ENCODE results near the gene OR6V1.

OR6V1 gene

DNA sequence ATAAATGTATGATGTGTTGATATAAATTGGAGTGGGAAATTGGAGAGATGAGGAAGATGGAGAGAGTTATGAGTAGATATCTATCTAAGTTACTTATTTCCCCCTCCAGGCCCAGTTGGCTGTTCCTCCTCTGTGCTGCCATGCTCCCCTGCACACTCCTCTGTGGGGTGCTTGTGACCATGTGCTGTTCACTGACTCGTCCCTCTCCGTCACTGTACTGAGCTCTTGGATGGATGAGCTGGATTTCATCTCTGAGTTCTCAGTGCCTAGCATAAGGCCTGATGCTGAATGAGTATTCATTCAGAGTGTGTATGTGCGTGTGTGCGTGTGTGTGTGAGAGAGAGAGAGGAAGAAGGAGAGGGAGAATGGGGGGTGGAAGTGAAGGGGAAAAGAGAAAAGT, 39.7 kb upstream of the OR6V1 start:
- POLR2A ChIA-PET: no interaction called here
- DNase-seq (ENCODE audit: extremely low spot score): no peak
- TF ChIP-seq L3MBTL2 (conservative IDR thresholded peaks at IDR 0.05) (no peak), HDGF (IDR thresholded peaks at IDR 0.05; ENCODE audit: borderline replicate concordance) (no peak), FOXM1 (IDR thresholded peaks at IDR 0.05; ENCODE audit: borderline replicate concordance) (no peak), CTBP1 (IDR thresholded peaks at IDR 0.05; ENCODE audit: borderline replicate concordance) (no peak), TARDBP (IDR thresholded peaks at IDR 0.05) (no peak), ZNF384 (IDR thresholded peaks at IDR 0.05) (no peak), ARNT (IDR thresholded peaks at IDR 0.05) (no peak), ELF4 (IDR thresholded peaks at IDR 0.05) (no peak), LEF1 (IDR thresholded peaks at IDR 0.05; ENCODE audit: borderline replicate concordance) (no peak), SUZ12 (IDR thresholded peaks at IDR 0.05) (no peak), FOXK2 (IDR thresholded peaks at IDR 0.05) (no peak), SP1 (IDR thresholded peaks at IDR 0.05) (no peak), NFRKB (IDR thresholded peaks at IDR 0.05) (no peak), BHLHE40 (IDR thresholded peaks at IDR 0.05; ENCODE audit: borderline replicate concordance) (no peak), FOXA1 (IDR thresholded peaks at IDR 0.05) (no peak)
- TF ChIP-seq, protein P1, sequence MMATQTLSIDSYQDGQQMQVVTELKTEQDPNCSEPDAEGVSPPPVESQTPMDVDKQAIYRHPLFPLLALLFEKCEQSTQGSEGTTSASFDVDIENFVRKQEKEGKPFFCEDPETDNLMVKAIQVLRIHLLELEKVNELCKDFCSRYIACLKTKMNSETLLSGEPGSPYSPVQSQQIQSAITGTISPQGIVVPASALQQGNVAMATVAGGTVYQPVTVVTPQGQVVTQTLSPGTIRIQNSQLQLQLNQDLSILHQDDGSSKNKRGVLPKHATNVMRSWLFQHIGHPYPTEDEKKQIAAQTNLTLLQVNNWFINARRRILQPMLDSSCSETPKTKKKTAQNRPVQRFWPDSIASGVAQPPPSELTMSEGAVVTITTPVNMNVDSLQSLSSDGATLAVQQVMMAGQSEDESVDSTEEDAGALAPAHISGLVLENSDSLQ (IDR thresholded peaks at IDR 0.05): no peak
- CTCF ChIA-PET: interaction anchor here (0.9 kb wide), 1 partner anchor 203 kb away, joined by 3 read pairs; no protein-coding TSS in a partner anchor

DNA sequence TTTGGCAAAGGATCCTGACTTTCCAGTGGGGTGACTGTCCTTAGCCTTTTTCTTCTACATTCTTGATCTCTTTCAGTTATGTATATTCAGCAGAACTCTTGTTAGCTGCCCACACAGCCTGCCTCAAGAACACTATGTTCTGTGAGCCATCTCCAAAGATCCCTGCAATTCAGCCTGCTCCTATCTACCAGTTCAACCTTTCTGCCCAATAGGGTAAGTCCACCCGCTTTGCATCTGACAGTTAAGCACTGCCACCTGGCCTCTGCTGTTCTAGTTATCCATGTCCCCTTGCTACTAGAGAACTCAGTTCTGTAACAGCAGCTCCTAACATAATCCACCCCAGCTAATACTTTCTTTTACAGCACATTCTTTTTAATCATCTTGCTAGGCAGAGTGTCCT, 38.7 kb upstream of the OR6V1 start:
- ChIA-PET CTCF (interaction anchor here (0.7 to 0.9 kb wide), 2 partner anchors 11 to 202 kb away, joined by 5 to 6 read pairs; no protein-coding TSS in a partner anchor), POLR2A (no interaction called here)
- TF ChIP-seq, protein P1 (IDR thresholded peaks at IDR 0.05): no peak
- TF ChIP-seq BHLHE40 (IDR thresholded peaks at IDR 0.05; ENCODE audit: borderline replicate concordance) (no peak), HDGF (IDR thresholded peaks at IDR 0.05; ENCODE audit: borderline replicate concordance) (no peak), FOXA1 (IDR thresholded peaks at IDR 0.05) (no peak), L3MBTL2 (conservative IDR thresholded peaks at IDR 0.05) (no peak), ARNT (IDR thresholded peaks at IDR 0.05) (no peak), NFRKB (IDR thresholded peaks at IDR 0.05) (no peak), SP1 (IDR thresholded peaks at IDR 0.05) (no peak), FOXK2 (IDR thresholded peaks at IDR 0.05) (no peak), FOXM1 (IDR thresholded peaks at IDR 0.05; ENCODE audit: borderline replicate concordance) (no peak), LEF1 (IDR thresholded peaks at IDR 0.05; ENCODE audit: borderline replicate concordance) (no peak), TARDBP (IDR thresholded peaks at IDR 0.05) (no peak), SUZ12 (IDR thresholded peaks at IDR 0.05) (no peak), ELF4 (IDR thresholded peaks at IDR 0.05) (no peak), ZNF384 (IDR thresholded peaks at IDR 0.05) (no peak), CTBP1 (IDR thresholded peaks at IDR 0.05; ENCODE audit: borderline replicate concordance) (no peak)
- no peak for DNase-seq (ENCODE audit: extremely low spot score)

- ChIA-PET POLR2A (no interaction called here), CTCF (interaction anchor here (0.7 to 0.9 kb wide), 2 partner anchors 12 to 201 kb away, joined by 5 to 6 read pairs; no protein-coding TSS in a partner anchor)
- DNase-seq (ENCODE audit: extremely low spot score): no peak
- TF ChIP-seq, protein P1 (IDR thresholded peaks at IDR 0.05): no peak
- TF ChIP-seq ELF4 (IDR thresholded peaks at IDR 0.05): no peak
- TF ChIP-seq HDGF (IDR thresholded peaks at IDR 0.05; ENCODE audit: borderline replicate concordance): no peak
- no peak for TF ChIP-seq TARDBP (IDR thresholded peaks at IDR 0.05)
- no peak for TF ChIP-seq FOXM1 (IDR thresholded peaks at IDR 0.05; ENCODE audit: borderline replicate concordance)
- no peak for TF ChIP-seq L3MBTL2 (conservative IDR thresholded peaks at IDR 0.05)
- TF ChIP-seq FOXK2 (IDR thresholded peaks at IDR 0.05): no peak
- no peak for TF ChIP-seq BHLHE40 (IDR thresholded peaks at IDR 0.05; ENCODE audit: borderline replicate concordance)
- TF ChIP-seq LEF1 (IDR thresholded peaks at IDR 0.05; ENCODE audit: borderline replicate concordance): no peak
- no peak for TF ChIP-seq ZNF384 (IDR thresholded peaks at IDR 0.05)
- TF ChIP-seq ARNT (IDR thresholded peaks at IDR 0.05): no peak
- TF ChIP-seq CTBP1 (IDR thresholded peaks at IDR 0.05; ENCODE audit: borderline replicate concordance): no peak
These were observed 38.2 kb upstream of the OR6V1 start for GRCh38 chr7:143013893-143014292.

- ChIA-PET POLR2A (no interaction called here), CTCF (no interaction called here)
- TF ChIP-seq ARNT (IDR thresholded peaks at IDR 0.05): no peak
- no peak for TF ChIP-seq TARDBP (IDR thresholded peaks at IDR 0.05)
- no peak for TF ChIP-seq L3MBTL2 (conservative IDR thresholded peaks at IDR 0.05)
- TF ChIP-seq LEF1 (IDR thresholded peaks at IDR 0.05; ENCODE audit: borderline replicate concordance): no peak
- no peak for TF ChIP-seq NFRKB (IDR thresholded peaks at IDR 0.05)
- no peak for TF ChIP-seq SUZ12 (IDR thresholded peaks at IDR 0.05)
- TF ChIP-seq FOXM1 (IDR thresholded peaks at IDR 0.05; ENCODE audit: borderline replicate concordance): no peak
- TF ChIP-seq ELF4 (IDR thresholded peaks at IDR 0.05): no peak
- TF ChIP-seq, protein P1 (IDR thresholded peaks at IDR 0.05): no peak
- TF ChIP-seq HDGF (IDR thresholded peaks at IDR 0.05; ENCODE audit: borderline replicate concordance): no peak
- TF ChIP-seq BHLHE40 (IDR thresholded peaks at IDR 0.05; ENCODE audit: borderline replicate concordance): no peak
- no peak for TF ChIP-seq ZNF384 (IDR thresholded peaks at IDR 0.05)
- TF ChIP-seq SP1 (IDR thresholded peaks at IDR 0.05): no peak
- TF ChIP-seq FOXK2 (IDR thresholded peaks at IDR 0.05): no peak
- no peak for TF ChIP-seq CTBP1 (IDR thresholded peaks at IDR 0.05; ENCODE audit: borderline replicate concordance)
- TF ChIP-seq FOXA1 (IDR thresholded peaks at IDR 0.05): no peak
- no peak for DNase-seq (ENCODE audit: extremely low spot score)
These were observed 37.1 kb upstream of the OR6V1 start for GRCh38 chr7:143015084-143015483.

DNA sequence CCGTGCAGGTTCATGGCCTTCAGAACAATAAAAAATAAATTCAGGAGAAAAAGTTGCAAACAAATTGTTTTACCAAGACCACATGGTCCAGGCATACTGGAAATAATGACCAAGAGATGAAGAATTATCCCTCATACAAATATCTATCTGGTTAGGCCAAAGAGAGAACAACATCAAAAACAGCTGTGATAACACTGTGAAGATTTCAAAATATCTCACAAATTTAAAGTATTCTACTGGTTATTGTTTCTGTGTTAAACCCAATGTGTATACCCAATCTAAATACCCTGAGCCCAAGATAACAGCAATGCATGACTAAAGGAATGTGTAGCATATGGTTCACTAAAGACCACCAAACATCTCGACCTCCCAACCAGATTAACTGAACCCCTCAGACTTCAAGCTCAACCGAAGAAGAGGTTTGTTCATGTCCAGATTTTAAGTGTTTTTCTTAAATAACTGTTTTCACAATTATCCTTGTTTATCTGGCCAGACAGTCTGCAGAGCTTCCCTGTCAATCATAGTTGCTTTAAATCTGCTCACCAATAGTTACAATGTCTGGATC, 36.1 kb upstream of the OR6V1 start:
- ChIA-PET POLR2A (no interaction called here), CTCF (no interaction called here)
- no peak for DNase-seq (ENCODE audit: extremely low spot score)
- no peak for TF ChIP-seq HDGF (IDR thresholded peaks at IDR 0.05; ENCODE audit: borderline replicate concordance)
- TF ChIP-seq, protein P1 (IDR thresholded peaks at IDR 0.05): no peak
- no peak for TF ChIP-seq NFRKB (IDR thresholded peaks at IDR 0.05)
- no peak for TF ChIP-seq FOXM1 (IDR thresholded peaks at IDR 0.05; ENCODE audit: borderline replicate concordance)
- no peak for TF ChIP-seq ELF4 (IDR thresholded peaks at IDR 0.05)
- TF ChIP-seq L3MBTL2 (conservative IDR thresholded peaks at IDR 0.05): no peak
- no peak for TF ChIP-seq CTBP1 (IDR thresholded peaks at IDR 0.05; ENCODE audit: borderline replicate concordance)
- no peak for TF ChIP-seq FOXA1 (IDR thresholded peaks at IDR 0.05)
- TF ChIP-seq SUZ12 (IDR thresholded peaks at IDR 0.05): no peak
- TF ChIP-seq TARDBP (IDR thresholded peaks at IDR 0.05): no peak
- TF ChIP-seq ZNF384 (IDR thresholded peaks at IDR 0.05): no peak
- no peak for TF ChIP-seq ARNT (IDR thresholded peaks at IDR 0.05)
- no peak for TF ChIP-seq LEF1 (IDR thresholded peaks at IDR 0.05; ENCODE audit: borderline replicate concordance)

Measured in HEK293T (cell line).